ENCODE data around the gene SLC49A3. TPM values are rescaled to one million over a fixed set of nuclear protein-coding genes. Genes with fewer than 3 reads are reported as not detected.
"Not testable (repeated sequence)": the region's sequence is repeated elsewhere in the genome, so short reads cannot be mapped to it uniquely, and the experiment has no call there.

Gene SLC49A3
- total RNA-seq, 2 donors from 2014 or later: 10.0 to 12.0 TPM

GRCh38 chr4:732911-733630, 44.1 kb upstream of the SLC49A3 start:
- H3K4me3 ChIP-seq: no peak overlapping the region
- H3K36me3 ChIP-seq: peaks cover 63% of the 10 kb centered on the region
- no peak for DNase-seq (ENCODE audit: low spot score)
- H3K27ac ChIP-seq: no peak overlapping the region
- no peak for TF ChIP-seq CTCF (IDR thresholded peaks at IDR 0.05)
- H3K4me1 ChIP-seq: no peaks in the 10 kb centered on the region
- H3K27me3 ChIP-seq: no peaks in the 10 kb centered on the region
- H3K9me3 ChIP-seq: no peaks in the 10 kb centered on the region

- Histone ChIP-seq H3K4me3 (no peak overlapping the region), H3K27me3 (no peaks in the 10 kb centered on the region), H3K4me1 (no peaks in the 10 kb centered on the region), H3K27ac (no peak overlapping the region), H3K9me3 (no peaks in the 10 kb centered on the region), H3K36me3 (peaks cover 57% of the 10 kb centered on the region)
- TF ChIP-seq CTCF (IDR thresholded peaks at IDR 0.05): no peak
- no peak for DNase-seq (ENCODE audit: low spot score)
Observed at GRCh38 chr4:732486-732885, 43.5 kb upstream of the SLC49A3 start.

- H3K9me3 ChIP-seq; H3K27ac ChIP-seq; DNase-seq (ENCODE audit: low spot score); H3K4me3 ChIP-seq; H3K27me3 ChIP-seq; H3K4me1 ChIP-seq: not testable (repeated sequence)
- peaks cover 52% of the 10 kb centered on the region for H3K36me3 ChIP-seq
Observed at GRCh38 chr4:731954-732353, 43.0 kb upstream of the SLC49A3 start.

GRCh38 chr4:730946-731904, 42.3 kb upstream of the SLC49A3 start:
- not testable (repeated sequence) for H3K27me3 ChIP-seq; H3K4me1 ChIP-seq; H3K4me3 ChIP-seq; H3K9me3 ChIP-seq; DNase-seq (ENCODE audit: low spot score); H3K27ac ChIP-seq
- H3K36me3 ChIP-seq: peaks cover 50% of the 10 kb centered on the region

GRCh38 chr4:730511-730910, 41.6 kb upstream of the SLC49A3 start:
- Histone ChIP-seq H3K27me3 (no peaks in the 10 kb centered on the region), H3K9me3 (no peaks in the 10 kb centered on the region), H3K36me3 (peaks cover 43% of the 10 kb centered on the region), H3K4me3 (no peak overlapping the region), H3K4me1 (peaks cover 0 to 11% of the 10 kb centered on the region in 2 donors), H3K27ac (no peak overlapping the region)
- DNase-seq (ENCODE audit: low spot score): no peak
- TF ChIP-seq CTCF (IDR thresholded peaks at IDR 0.05): no peak

- H3K27ac ChIP-seq: no peak overlapping the region
- H3K9me3 ChIP-seq: no peaks in the 10 kb centered on the region
- peaks cover 0 to 11% of the 10 kb centered on the region in 2 donors for H3K4me1 ChIP-seq
- H3K27me3 ChIP-seq: no peaks in the 10 kb centered on the region
- H3K4me3 ChIP-seq: no peak overlapping the region
- no peak for DNase-seq (ENCODE audit: low spot score)
- no peak for TF ChIP-seq CTCF (IDR thresholded peaks at IDR 0.05)
- peaks cover 34% of the 10 kb centered on the region for H3K36me3 ChIP-seq
Observed at GRCh38 chr4:729336-730315, 40.7 kb upstream of the SLC49A3 start.

Measured in right atrium auricular region (tissue), 2 donors.